OCI-LY1 (cell line): ENCODE results near the gene MPP3.

Experiments used
- H2AFZ ChIP-seq: fragments of 200-600 bp; sonication (generic), shearing (Covaris generic); 2 replicates; pipeline ENCODE4 v1.6.0; 2014; ENCODE audit warnings: antibody characterized with exemption, mild to moderate bottlenecking, low read length
- H3F3A ChIP-seq: fragments of 200-600 bp; sonication (generic), shearing (Covaris generic); 2 replicates; pipeline ENCODE4 v1.6.0; 2014; ENCODE audit warnings: mild to moderate bottlenecking, antibody characterized with exemption, low read length, moderate library complexity; ENCODE audit not compliant: insufficient read depth
- H3K27ac ChIP-seq: fragments of 200-600 bp; sonication (generic); 2 replicates; pipeline ENCODE4 v1.5.1; 2014; ENCODE audit warnings: low read length, mixed run types, mild to moderate bottlenecking, low read depth; ENCODE audit not compliant: poor library complexity, severe bottlenecking
- H3K27me3 ChIP-seq: fragments of 200-600 bp; sonication (generic); 2 replicates; pipeline ENCODE4 v1.6.0; 2014; ENCODE audit warnings: antibody characterized with exemption, mild to moderate bottlenecking, low read length, moderate library complexity; ENCODE audit not compliant: insufficient read depth
- H3K36me3 ChIP-seq: fragments of 200-600 bp; sonication (generic); 2 replicates; pipeline ENCODE4 v1.6.1; 2014; ENCODE audit warnings: mild to moderate bottlenecking, antibody characterized with exemption, low read length, moderate library complexity, mixed read lengths; ENCODE audit not compliant: insufficient read depth
- H3K4me1 ChIP-seq: fragments of 200-600 bp; sonication (generic); 2 replicates; pipeline ENCODE4 v1.5.1; 2014; ENCODE audit warnings: mild to moderate bottlenecking, low read length, moderate library complexity; ENCODE audit not compliant: insufficient read depth, severe bottlenecking
- H3K4me2 ChIP-seq: fragments of 200-600 bp; sonication (generic), shearing (Covaris generic); 2 replicates; pipeline ENCODE4 v1.6.1; 2014; ENCODE audit warnings: low read length
- H3K4me3 ChIP-seq: fragments of 200-600 bp; sonication (generic); 2 replicates; pipeline ENCODE4 v1.5.1; 2014; ENCODE audit warnings: low read length, low read depth, mild to moderate bottlenecking, mixed read lengths; ENCODE audit not compliant: poor library complexity, severe bottlenecking
- H3K79me2 ChIP-seq: fragments of 200-600 bp; shearing (Covaris generic); 2 replicates; pipeline ENCODE4 v1.6.1; 2016; ENCODE audit warnings: mixed run types, low read length, mixed read lengths; ENCODE audit not compliant: insufficient read depth
- H3K9ac ChIP-seq: fragments of 200-600 bp; sonication (generic), shearing (Covaris generic); 2 replicates; pipeline ENCODE4 v1.6.1; 2014; ENCODE audit warnings: mild to moderate bottlenecking, low read length, mixed read lengths
- H3K9me2 ChIP-seq: fragments of 200-600 bp; sonication (generic), shearing (Covaris generic); 2 replicates; pipeline ENCODE4 v1.6.1; 2014; ENCODE audit warnings: low read depth, mild to moderate bottlenecking, low read length, mixed read lengths
- H3K9me3 ChIP-seq: fragments of 200-600 bp; shearing (Covaris generic); 2 replicates; pipeline ENCODE4 v1.6.1; 2014; ENCODE audit warnings: low read length, mixed read lengths
- H4K20me1 ChIP-seq: fragments of 200-600 bp; sonication (generic), shearing (Covaris generic); 2 replicates; pipeline ENCODE4 v1.6.0; 2016; ENCODE audit warnings: mild to moderate bottlenecking, low read length; ENCODE audit not compliant: insufficient read depth
- EZH2 ChIP-seq: fragments of 200-600 bp; sonication (generic), shearing (Covaris generic); IDR thresholded peaks from 2 replicates; pipeline ENCODE4 v1.8.0; 2017; ENCODE audit warnings: borderline replicate concordance, mixed run types, mild to moderate bottlenecking, antibody characterized with exemption, low read length, moderate library complexity, mixed read lengths
- TF ChIP-seq, protein P1 (sequence below): fragments of 200-600 bp; sonication (generic), shearing (Covaris generic); IDR thresholded peaks from 2 replicates; pipeline ENCODE4 v1.5.1; 2017; ENCODE audit warnings: mild to moderate bottlenecking, antibody characterized with exemption, low read length, moderate library complexity, mixed read lengths

MPP3 gene

DNA sequence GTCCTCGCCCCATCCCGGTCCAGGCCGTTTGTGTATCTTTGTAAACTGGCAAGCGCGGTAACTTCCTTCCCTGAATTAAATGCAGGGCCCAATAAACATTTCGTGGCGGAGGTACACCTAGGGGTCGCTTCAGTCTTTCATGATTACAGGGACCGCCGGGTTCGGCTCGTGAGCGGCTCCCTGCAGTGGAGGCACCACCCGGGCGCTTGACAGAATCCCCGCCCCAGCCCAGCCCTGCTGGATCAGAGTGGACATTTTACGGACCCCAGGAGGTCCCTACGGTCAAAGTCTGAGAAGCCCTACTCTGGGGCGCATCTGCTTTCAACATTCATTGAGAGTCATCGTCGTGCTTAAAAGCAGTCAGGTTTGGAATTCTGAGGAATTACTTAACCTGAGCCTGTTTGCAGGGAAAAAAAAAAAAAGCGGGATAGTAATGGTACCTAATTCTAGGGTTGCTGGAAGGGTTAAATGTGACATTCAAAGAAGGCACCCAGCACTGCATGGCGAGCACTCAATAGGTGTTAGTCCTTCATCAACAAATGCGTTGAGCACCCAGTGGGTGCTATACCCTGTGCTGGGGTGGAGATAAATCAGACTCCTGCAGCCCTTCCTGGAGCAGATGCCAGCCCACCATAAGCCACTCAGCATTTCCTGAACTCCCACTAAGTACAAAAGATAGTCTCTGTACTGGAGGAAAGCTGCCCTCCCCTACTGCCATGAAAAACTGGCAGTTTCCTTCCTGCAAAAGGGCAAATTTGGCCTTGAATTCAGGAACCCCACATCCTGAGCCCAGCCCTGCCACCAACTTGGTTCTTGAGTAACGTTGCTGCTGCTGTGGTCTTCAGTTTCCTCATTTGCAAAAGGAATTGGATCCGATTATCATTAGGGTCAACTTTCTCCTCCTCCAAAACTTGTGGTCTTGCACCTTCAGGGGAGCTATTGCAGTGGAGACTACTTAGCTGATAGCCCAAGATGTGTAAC is 53.5 kb downstream of the MPP3 start:
- H3K27ac ChIP-seq: no peak overlapping the region
- no peaks in the 10 kb centered on the region for H3F3A ChIP-seq
- no peaks in the 10 kb centered on the region for H3K9me2 ChIP-seq
- H3K4me1 ChIP-seq: peaks cover 10% of the 10 kb centered on the region
- peaks cover 8% of the 10 kb centered on the region; the same call in 1 of the 2 replicates for H3K27me3 ChIP-seq
- H3K79me2 ChIP-seq: no peaks in the 10 kb centered on the region
- TF ChIP-seq EZH2: no peak
- TF ChIP-seq, protein P1, sequence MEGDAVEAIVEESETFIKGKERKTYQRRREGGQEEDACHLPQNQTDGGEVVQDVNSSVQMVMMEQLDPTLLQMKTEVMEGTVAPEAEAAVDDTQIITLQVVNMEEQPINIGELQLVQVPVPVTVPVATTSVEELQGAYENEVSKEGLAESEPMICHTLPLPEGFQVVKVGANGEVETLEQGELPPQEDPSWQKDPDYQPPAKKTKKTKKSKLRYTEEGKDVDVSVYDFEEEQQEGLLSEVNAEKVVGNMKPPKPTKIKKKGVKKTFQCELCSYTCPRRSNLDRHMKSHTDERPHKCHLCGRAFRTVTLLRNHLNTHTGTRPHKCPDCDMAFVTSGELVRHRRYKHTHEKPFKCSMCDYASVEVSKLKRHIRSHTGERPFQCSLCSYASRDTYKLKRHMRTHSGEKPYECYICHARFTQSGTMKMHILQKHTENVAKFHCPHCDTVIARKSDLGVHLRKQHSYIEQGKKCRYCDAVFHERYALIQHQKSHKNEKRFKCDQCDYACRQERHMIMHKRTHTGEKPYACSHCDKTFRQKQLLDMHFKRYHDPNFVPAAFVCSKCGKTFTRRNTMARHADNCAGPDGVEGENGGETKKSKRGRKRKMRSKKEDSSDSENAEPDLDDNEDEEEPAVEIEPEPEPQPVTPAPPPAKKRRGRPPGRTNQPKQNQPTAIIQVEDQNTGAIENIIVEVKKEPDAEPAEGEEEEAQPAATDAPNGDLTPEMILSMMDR: peak; percentile 46
- no peak overlapping the region for H2AFZ ChIP-seq
- peak overlapping the region; percentile 94 for H3K4me3 ChIP-seq
- peak overlapping the region; percentile 70 for H3K4me2 ChIP-seq
- peaks cover 3% of the 10 kb centered on the region; the same call in 1 of the 2 replicates for H3K36me3 ChIP-seq
- peak overlapping the region; percentile 28 for H3K9ac ChIP-seq
- H3K9me3 ChIP-seq: no peaks in the 10 kb centered on the region
- no peaks in the 10 kb centered on the region for H4K20me1 ChIP-seq

DNA sequence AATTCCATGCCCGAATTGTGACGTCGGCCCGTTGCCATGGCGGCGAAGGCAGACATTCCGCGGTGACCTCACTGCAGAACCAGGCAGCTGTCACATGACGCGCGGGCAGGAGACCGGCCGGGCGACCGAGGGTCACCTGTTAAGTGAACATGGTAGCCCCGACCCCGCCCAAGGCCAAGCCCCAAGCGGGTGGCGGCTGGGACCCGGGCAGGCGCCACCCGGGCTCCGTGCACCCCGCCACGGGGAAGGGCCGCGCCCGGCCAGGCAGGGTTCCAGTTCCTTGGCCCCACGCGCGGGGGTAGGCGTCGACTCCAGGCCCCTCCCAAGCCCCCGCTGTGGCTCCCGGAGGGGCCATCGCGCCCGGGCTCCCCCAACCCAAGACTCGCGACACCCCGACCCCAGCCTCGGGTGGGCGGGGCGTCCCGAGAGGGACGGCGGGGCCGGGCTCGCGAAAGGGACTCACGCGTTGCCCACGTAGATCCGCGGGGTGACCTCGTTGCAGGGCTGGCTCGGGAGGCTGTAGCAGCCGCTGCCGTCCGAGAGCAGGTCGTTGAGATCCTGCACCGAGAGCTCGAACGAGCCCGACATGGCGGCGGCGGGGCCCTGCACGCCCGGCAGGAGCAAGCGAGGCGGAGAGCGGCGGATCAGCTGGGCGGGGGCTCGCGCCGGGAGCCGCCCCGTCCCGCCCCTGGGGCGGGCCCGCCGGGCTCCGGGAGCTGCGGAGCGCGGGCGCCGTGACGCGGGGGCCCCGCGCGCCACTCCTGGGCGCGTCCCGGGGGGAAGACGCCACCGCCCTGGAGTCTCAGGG is 54.4 kb downstream of the MPP3 start, which contains the start of gene DUSP3:
Gene DUSP3 (minus strand): TSS at position 641 of the 808 bp plus-strand sequence. CDS start 53 bp downstream, at position 588.
- no peaks in the 10 kb centered on the region for H4K20me1 ChIP-seq
- peaks cover 8% of the 10 kb centered on the region; the same call in 1 of the 2 replicates for H3K27me3 ChIP-seq
- H3K4me1 ChIP-seq: peaks cover 10% of the 10 kb centered on the region
- H3K4me2 ChIP-seq: peak within 1 kb of the TSS; percentile 76
- TF ChIP-seq, protein P1: no peak
- TF ChIP-seq EZH2: no peak
- no peaks in the 10 kb centered on the region for H3K79me2 ChIP-seq
- peak within 1 kb of the TSS; percentile 75 for H2AFZ ChIP-seq
- no peaks in the 10 kb centered on the region for H3K9me2 ChIP-seq
- H3K27ac ChIP-seq: no peak within 1 kb of the TSS
- peak within 1 kb of the TSS; percentile 94 for H3K4me3 ChIP-seq
- peak within 1 kb of the TSS; percentile 90 for H3K9ac ChIP-seq
- peaks cover 8% of the 10 kb centered on the region; the same call in 1 of the 2 replicates for H3K36me3 ChIP-seq
- no peaks in the 10 kb centered on the region for H3F3A ChIP-seq
- no peaks in the 10 kb centered on the region for H3K9me3 ChIP-seq

DNA sequence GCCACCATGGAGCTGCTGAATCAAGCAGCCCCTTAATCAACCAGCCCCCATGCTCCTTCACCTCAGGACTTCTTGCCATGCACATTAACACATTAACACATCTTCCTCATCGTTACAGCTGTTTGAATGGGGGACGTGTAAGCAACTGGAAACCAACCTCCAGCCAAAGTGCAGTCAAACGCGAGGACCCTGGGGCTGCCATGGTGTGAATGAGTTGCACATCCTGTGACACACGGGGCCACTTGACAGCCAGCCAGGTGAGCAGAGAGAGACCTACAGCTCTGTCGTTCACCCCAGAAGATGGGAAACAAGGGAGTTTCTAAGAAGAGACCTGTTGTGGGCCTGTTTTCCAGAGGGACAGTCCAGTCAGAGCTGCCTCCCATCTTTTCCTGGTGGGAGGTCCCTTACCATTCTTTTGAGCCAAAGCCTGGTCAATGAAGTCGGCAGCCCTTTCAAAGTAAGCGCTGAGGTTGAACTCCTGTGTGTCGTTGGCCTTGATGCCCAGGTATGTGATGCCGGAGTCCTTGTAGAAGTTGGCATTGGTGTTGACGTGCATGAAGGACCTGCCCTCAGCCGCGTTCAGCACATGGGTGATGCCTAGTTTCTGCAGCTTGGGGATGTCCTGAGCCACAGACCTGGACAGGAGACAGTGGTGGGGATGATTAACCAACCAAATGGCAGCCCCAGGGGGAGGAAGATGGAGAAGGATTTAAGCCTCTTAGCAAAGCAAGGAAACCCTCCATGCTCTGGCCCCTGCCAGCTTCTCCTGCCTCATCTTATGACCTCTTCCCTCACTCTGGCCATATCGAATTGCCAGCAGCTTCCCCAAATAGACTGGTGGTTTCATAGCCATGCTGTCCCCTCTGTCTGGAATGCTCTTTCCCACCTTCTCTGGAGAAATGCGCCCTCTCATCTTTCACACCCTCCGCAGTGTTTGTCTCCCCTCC is 58.4 kb downstream of the MPP3 start:
- H3K9me2 ChIP-seq: no peaks in the 10 kb centered on the region
- no peak overlapping the region for H3K4me2 ChIP-seq
- H3F3A ChIP-seq: no peaks in the 10 kb centered on the region
- peaks cover 10% of the 10 kb centered on the region for H3K4me1 ChIP-seq
- no peaks in the 10 kb centered on the region for H3K9me3 ChIP-seq
- no peak for TF ChIP-seq EZH2
- no peaks in the 10 kb centered on the region for H3K27me3 ChIP-seq
- H3K36me3 ChIP-seq: peaks cover 8% of the 10 kb centered on the region
- no peaks in the 10 kb centered on the region for H3K79me2 ChIP-seq
- no peak overlapping the region for H3K4me3 ChIP-seq
- H2AFZ ChIP-seq: no peak overlapping the region
- no peaks in the 10 kb centered on the region for H4K20me1 ChIP-seq
- H3K9ac ChIP-seq: no peak overlapping the region
- H3K27ac ChIP-seq: no peak overlapping the region
